WTC11 (cell line): ENCODE results near the gene JAZF1. TPM values are rescaled to one million over a fixed set of nuclear protein-coding genes. Genes with fewer than 3 reads are reported as not detected.

Source experiments
- ATAC-seq: fragments of 200-7000 bp; cut with Tn5 transposase; 2 replicates; pipeline ENCODE4 v1.10.0; 2021; ENCODE audit warnings: mild to moderate bottlenecking, moderate library complexity
- CTCF ChIA-PET: fragments of 300-600 bp; sonication (Branson Sonifier 250); formaldehyde crosslinking; loops from one replicate; lab custom pipeline; 2021; ENCODE audit warnings: antibody characterized with exemption; lab: Charles Lee
- POLR2A ChIA-PET: fragments of 350-600 bp; sonication (Branson Sonifier 250); formaldehyde crosslinking; loops from one replicate; lab custom pipeline; 2021; ENCODE audit warnings: antibody characterized with exemption; lab: Charles Lee
- DNase-seq: peaks from one replicate; pipeline ENCODE4 v3.0.0; 2021; ENCODE audit warnings: low spot score
- H3K27ac Mint-ChIP-seq: 2 replicates; pipeline ENCODE4 v1.8.0; 2021; ENCODE audit warnings: mixed read lengths
- H3K27me3 Mint-ChIP-seq: 2 replicates; pipeline ENCODE4 v1.8.0; 2021; ENCODE audit warnings: low read depth, mild to moderate bottlenecking, moderate library complexity, mixed read lengths
- H3K36me3 Mint-ChIP-seq: 2 replicates; pipeline ENCODE4 v1.8.0; 2021; ENCODE audit warnings: mixed read lengths
- H3K4me1 Mint-ChIP-seq: 2 replicates; pipeline ENCODE4 v1.8.0; 2022; ENCODE audit warnings: mixed read lengths
- H3K4me3 Mint-ChIP-seq: 2 replicates; pipeline ENCODE4 v1.8.0; 2021; ENCODE audit warnings: mild to moderate bottlenecking, moderate library complexity, mixed read lengths
- H3K9me3 Mint-ChIP-seq: 2 replicates; pipeline ENCODE4 v1.8.0; 2021; ENCODE audit warnings: mixed read lengths
- ATF6 ChIP-seq: sonication (generic); formaldehyde crosslinking; IDR thresholded peaks from 2 replicates; pipeline ENCODE4 v1.8.1; 2023; ENCODE audit warnings: mild to moderate bottlenecking, missing genetic modification reagents
- CBFB ChIP-seq: sonication (generic); formaldehyde crosslinking; IDR thresholded peaks from 2 replicates; pipeline ENCODE4 v1.8.1; 2022; ENCODE audit warnings: mild to moderate bottlenecking, low read depth, missing genetic modification reagents
- GABPB1 ChIP-seq: sonication (generic); formaldehyde crosslinking; IDR thresholded peaks from 2 replicates; pipeline ENCODE4 v1.8.1; 2023; ENCODE audit warnings: mild to moderate bottlenecking, missing genetic modification reagents
- MXD4 ChIP-seq: fragments of 250-450 bp; sonication (Bioruptor Pico); IDR thresholded peaks from 2 replicates; pipeline ENCODE4 v1.8.0; 2021; ENCODE audit warnings: mild to moderate bottlenecking, moderate library complexity, borderline replicate concordance
- OVOL2 ChIP-seq: fragments of 250-450 bp; sonication (Bioruptor Pico); IDR thresholded peaks from 2 replicates; pipeline ENCODE4 v1.9.0; 2021; ENCODE audit warnings: mild to moderate bottlenecking, borderline replicate concordance
- PRRX2 ChIP-seq: fragments of 250-450 bp; sonication (Bioruptor Pico); IDR thresholded peaks from 2 replicates; pipeline ENCODE4 v1.8.0; 2021; ENCODE audit warnings: mild to moderate bottlenecking
- RELA ChIP-seq: sonication (generic); formaldehyde crosslinking; IDR thresholded peaks from 2 replicates; pipeline ENCODE4 v1.8.1; 2022; ENCODE audit warnings: missing genetic modification reagents, mild to moderate bottlenecking, borderline replicate concordance
- SMAD3 ChIP-seq: sonication (generic); formaldehyde crosslinking; IDR thresholded peaks from 2 replicates; pipeline ENCODE4 v1.8.0; 2022; ENCODE audit warnings: missing genetic modification reagents, mild to moderate bottlenecking, borderline replicate concordance
- SOX15 ChIP-seq: fragments of 250-450 bp; sonication (Bioruptor Pico); IDR thresholded peaks from 2 replicates; pipeline ENCODE4 v1.9.0; 2021; ENCODE audit warnings: mild to moderate bottlenecking
- USF1 ChIP-seq: sonication (generic); formaldehyde crosslinking; IDR thresholded peaks from 2 replicates; pipeline ENCODE4 v1.8.0; 2022; ENCODE audit warnings: mild to moderate bottlenecking, missing genetic modification reagents
- ZNF138 ChIP-seq: sonication (generic); formaldehyde crosslinking; conservative IDR thresholded peaks from 2 replicates; pipeline ENCODE4 v1.8.1; 2022; ENCODE audit warnings: mild to moderate bottlenecking, moderate library complexity, missing genetic modification reagents
- total RNA-seq: library from RNA; stranded (reverse); gene quantifications from 3 replicates; pipeline ENCODE4 v1.2.3, GENCODE V29; 2021
- TF ChIP-seq, protein P1 (sequence below): sonication (generic); formaldehyde crosslinking; IDR thresholded peaks from 2 replicates; pipeline ENCODE4 v1.8.0; 2023; ENCODE audit warnings: missing genetic modification reagents, mild to moderate bottlenecking, borderline replicate concordance
- TF ChIP-seq, protein P2 (sequence below): fragments of 250-450 bp; sonication (Bioruptor Pico); IDR thresholded peaks from 2 replicates; pipeline ENCODE4 v1.9.0; 2021; ENCODE audit warnings: mild to moderate bottlenecking, borderline replicate concordance
- TF ChIP-seq, protein P3 (sequence below): sonication (generic); formaldehyde crosslinking; IDR thresholded peaks from 2 replicates; pipeline ENCODE4 v1.8.0; 2022; ENCODE audit warnings: mild to moderate bottlenecking, missing genetic modification reagents

The JAZF1 gene
- total RNA-seq, 1 experiment from 2014 or later = 19.0 TPM

- TF ChIP-seq, protein P1, sequence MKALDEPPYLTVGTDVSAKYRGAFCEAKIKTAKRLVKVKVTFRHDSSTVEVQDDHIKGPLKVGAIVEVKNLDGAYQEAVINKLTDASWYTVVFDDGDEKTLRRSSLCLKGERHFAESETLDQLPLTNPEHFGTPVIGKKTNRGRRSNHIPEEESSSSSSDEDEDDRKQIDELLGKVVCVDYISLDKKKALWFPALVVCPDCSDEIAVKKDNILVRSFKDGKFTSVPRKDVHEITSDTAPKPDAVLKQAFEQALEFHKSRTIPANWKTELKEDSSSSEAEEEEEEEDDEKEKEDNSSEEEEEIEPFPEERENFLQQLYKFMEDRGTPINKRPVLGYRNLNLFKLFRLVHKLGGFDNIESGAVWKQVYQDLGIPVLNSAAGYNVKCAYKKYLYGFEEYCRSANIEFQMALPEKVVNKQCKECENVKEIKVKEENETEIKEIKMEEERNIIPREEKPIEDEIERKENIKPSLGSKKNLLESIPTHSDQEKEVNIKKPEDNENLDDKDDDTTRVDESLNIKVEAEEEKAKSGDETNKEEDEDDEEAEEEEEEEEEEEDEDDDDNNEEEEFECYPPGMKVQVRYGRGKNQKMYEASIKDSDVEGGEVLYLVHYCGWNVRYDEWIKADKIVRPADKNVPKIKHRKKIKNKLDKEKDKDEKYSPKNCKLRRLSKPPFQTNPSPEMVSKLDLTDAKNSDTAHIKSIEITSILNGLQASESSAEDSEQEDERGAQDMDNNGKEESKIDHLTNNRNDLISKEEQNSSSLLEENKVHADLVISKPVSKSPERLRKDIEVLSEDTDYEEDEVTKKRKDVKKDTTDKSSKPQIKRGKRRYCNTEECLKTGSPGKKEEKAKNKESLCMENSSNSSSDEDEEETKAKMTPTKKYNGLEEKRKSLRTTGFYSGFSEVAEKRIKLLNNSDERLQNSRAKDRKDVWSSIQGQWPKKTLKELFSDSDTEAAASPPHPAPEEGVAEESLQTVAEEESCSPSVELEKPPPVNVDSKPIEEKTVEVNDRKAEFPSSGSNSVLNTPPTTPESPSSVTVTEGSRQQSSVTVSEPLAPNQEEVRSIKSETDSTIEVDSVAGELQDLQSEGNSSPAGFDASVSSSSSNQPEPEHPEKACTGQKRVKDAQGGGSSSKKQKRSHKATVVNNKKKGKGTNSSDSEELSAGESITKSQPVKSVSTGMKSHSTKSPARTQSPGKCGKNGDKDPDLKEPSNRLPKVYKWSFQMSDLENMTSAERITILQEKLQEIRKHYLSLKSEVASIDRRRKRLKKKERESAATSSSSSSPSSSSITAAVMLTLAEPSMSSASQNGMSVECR = no peak
- TF ChIP-seq, all 79 proteins: peak for 0
Observed at GRCh38 chr7:28088901-28089714, 91.5 kb downstream of the JAZF1 start (continued).

- POLR2A ChIA-PET = no interaction called here
- CTCF ChIA-PET = interaction anchor here (0.8 to 2.0 kb wide), 3 partner anchors 9 to 26 kb away, joined by 3 to 11 read pairs (median 6); no protein-coding TSS in a partner anchor
- H3K4me3 Mint-ChIP-seq = no peak overlapping the region
- no peaks in the 10 kb centered on the region for H3K9me3 Mint-ChIP-seq
- H3K36me3 Mint-ChIP-seq = no peaks in the 10 kb centered on the region
- no peaks in the 10 kb centered on the region for H3K27me3 Mint-ChIP-seq
- TF ChIP-seq MXD4 (no peak), ZNF138 (CRISPR knock-in tag) (no peak), SOX15 (CRISPR knock-in tag) (no peak), ATF6 (no peak), GABPB1 (CRISPR knock-in tag) (no peak)
- TF ChIP-seq, protein P1 = no peak
- no peak overlapping the region for H3K27ac Mint-ChIP-seq
- peaks cover 19% of the 10 kb centered on the region for H3K4me1 Mint-ChIP-seq
- DNase-seq (no peak), ATAC-seq (no peak)
Observed at GRCh38 chr7:28088032-28088431, 92.6 kb downstream of the JAZF1 start.

GRCh38 chr7:28086198-28086597 is 94.4 kb downstream of the JAZF1 start:
- Mint-ChIP-seq H3K27me3 (no peaks in the 10 kb centered on the region), H3K27ac (no peak overlapping the region), H3K9me3 (no peaks in the 10 kb centered on the region), H3K4me1 (peaks cover 23% of the 10 kb centered on the region), H3K4me3 (no peak overlapping the region), H3K36me3 (no peaks in the 10 kb centered on the region)
- ChIA-PET POLR2A (no interaction called here), CTCF (interaction anchor here (18.4 kb wide), 1 partner anchor 25 kb away, joined by 248 read pairs; no protein-coding TSS in a partner anchor)
- ATAC-seq (no peak), DNase-seq (no peak)
- TF ChIP-seq SMAD3 (no peak), RELA (CRISPR knock-in tag) (no peak), OVOL2 (CRISPR knock-in tag) (no peak), PRRX2 (CRISPR knock-in tag) (no peak), CBFB (CRISPR knock-in tag) (no peak), USF1 (CRISPR knock-in tag) (no peak)
- TF ChIP-seq, protein P2, sequence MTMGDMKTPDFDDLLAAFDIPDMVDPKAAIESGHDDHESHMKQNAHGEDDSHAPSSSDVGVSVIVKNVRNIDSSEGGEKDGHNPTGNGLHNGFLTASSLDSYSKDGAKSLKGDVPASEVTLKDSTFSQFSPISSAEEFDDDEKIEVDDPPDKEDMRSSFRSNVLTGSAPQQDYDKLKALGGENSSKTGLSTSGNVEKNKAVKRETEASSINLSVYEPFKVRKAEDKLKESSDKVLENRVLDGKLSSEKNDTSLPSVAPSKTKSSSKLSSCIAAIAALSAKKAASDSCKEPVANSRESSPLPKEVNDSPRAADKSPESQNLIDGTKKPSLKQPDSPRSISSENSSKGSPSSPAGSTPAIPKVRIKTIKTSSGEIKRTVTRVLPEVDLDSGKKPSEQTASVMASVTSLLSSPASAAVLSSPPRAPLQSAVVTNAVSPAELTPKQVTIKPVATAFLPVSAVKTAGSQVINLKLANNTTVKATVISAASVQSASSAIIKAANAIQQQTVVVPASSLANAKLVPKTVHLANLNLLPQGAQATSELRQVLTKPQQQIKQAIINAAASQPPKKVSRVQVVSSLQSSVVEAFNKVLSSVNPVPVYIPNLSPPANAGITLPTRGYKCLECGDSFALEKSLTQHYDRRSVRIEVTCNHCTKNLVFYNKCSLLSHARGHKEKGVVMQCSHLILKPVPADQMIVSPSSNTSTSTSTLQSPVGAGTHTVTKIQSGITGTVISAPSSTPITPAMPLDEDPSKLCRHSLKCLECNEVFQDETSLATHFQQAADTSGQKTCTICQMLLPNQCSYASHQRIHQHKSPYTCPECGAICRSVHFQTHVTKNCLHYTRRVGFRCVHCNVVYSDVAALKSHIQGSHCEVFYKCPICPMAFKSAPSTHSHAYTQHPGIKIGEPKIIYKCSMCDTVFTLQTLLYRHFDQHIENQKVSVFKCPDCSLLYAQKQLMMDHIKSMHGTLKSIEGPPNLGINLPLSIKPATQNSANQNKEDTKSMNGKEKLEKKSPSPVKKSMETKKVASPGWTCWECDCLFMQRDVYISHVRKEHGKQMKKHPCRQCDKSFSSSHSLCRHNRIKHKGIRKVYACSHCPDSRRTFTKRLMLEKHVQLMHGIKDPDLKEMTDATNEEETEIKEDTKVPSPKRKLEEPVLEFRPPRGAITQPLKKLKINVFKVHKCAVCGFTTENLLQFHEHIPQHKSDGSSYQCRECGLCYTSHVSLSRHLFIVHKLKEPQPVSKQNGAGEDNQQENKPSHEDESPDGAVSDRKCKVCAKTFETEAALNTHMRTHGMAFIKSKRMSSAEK (CRISPR knock-in tag) = no peak
- TF ChIP-seq, protein P3, sequence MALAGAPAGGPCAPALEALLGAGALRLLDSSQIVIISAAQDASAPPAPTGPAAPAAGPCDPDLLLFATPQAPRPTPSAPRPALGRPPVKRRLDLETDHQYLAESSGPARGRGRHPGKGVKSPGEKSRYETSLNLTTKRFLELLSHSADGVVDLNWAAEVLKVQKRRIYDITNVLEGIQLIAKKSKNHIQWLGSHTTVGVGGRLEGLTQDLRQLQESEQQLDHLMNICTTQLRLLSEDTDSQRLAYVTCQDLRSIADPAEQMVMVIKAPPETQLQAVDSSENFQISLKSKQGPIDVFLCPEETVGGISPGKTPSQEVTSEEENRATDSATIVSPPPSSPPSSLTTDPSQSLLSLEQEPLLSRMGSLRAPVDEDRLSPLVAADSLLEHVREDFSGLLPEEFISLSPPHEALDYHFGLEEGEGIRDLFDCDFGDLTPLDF (CRISPR knock-in tag) = no peak
